ENCODE data around the gene ZBTB20.

Gene ZBTB20

DNA sequence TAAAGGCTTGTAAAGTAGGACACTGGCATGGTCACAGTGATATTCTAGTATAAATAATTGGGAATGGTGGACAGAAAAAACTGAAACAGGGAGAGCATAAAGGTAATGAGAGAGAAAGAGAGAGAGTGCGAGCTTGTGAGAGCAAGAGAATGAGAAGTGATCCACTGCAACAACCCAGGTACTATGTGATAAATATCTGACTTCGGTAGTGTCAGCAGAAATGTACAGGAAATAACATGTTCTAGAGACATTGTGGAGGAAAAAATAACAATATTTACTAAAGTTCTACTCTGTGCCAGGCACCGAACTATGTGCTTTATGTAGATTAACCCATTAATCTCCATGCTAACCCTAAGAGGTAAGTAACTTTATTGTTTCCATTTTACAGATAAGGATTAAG lies 425.9 kb downstream of the ZBTB20 start:
- no peak for FAIRE-seq
- TF ChIP-seq, protein P1, sequence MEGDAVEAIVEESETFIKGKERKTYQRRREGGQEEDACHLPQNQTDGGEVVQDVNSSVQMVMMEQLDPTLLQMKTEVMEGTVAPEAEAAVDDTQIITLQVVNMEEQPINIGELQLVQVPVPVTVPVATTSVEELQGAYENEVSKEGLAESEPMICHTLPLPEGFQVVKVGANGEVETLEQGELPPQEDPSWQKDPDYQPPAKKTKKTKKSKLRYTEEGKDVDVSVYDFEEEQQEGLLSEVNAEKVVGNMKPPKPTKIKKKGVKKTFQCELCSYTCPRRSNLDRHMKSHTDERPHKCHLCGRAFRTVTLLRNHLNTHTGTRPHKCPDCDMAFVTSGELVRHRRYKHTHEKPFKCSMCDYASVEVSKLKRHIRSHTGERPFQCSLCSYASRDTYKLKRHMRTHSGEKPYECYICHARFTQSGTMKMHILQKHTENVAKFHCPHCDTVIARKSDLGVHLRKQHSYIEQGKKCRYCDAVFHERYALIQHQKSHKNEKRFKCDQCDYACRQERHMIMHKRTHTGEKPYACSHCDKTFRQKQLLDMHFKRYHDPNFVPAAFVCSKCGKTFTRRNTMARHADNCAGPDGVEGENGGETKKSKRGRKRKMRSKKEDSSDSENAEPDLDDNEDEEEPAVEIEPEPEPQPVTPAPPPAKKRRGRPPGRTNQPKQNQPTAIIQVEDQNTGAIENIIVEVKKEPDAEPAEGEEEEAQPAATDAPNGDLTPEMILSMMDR (IDR thresholded peaks at IDR 0.05; ENCODE audit: insufficient read depth, missing control alignments), result no peak
- DNase-seq (ENCODE audit: insufficient read length, low spot score), result no peak

DNA sequence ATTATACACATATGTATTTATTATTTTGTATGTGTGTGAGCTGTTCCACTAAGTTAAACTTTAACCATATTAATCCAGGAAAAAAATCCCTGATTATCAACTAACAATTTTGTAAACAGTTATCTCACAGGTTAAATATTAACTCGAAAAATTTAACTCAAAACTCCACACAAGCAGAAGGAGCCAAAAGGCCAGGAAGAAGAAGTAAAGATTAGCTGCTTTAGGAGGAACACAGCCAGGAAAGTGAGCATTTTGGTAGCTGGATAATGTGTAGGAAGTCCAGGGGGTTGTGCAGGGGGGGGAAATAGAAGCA lies 428.2 kb downstream of the ZBTB20 start:
- TF ChIP-seq, protein P1 (IDR thresholded peaks at IDR 0.05; ENCODE audit: insufficient read depth, missing control alignments), result no peak
- no peak for FAIRE-seq
- no peak for DNase-seq (ENCODE audit: insufficient read length, low spot score)

DNA sequence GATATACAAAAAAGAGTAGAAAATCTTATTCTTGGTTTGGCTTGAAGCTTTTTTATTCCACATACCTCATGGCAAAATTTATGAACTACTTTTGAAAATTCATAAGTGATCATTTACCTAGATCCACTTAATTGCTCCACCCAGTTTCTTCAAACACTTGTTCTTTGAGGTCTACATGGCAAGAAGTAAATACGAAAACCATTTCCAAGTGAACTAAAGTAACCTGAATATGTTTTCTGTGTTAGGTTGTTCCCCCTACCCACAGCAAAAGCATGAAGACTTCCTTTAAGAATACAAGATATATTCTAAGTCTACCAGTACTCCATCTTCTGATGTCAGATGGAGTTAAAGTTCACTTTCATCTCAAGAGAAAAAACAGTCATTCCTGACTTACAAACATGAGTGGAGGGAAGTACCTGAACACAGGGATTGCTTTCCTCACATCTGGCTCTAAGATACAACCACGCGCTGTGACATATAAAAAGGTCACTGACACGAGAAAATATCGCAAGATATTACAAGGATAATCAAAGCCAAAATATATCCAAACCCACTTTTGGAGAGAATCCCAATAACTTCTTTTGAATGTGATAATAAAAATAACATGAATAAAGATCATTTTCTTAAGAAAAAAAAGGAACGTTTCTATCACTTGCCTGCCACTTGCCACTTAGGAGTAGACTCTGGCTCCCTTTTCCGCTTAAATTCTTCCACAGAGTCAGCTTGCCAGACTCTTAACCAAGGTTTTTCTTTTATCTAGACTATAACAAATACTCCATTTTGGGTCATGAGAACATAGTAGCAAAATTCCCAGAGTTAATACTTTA lies 428.8 kb downstream of the ZBTB20 start:
- FAIRE-seq (no peak), DNase-seq (ENCODE audit: insufficient read length, low spot score) (no peak)
- TF ChIP-seq, protein P1 (IDR thresholded peaks at IDR 0.05; ENCODE audit: insufficient read depth, missing control alignments), result no peak

DNA sequence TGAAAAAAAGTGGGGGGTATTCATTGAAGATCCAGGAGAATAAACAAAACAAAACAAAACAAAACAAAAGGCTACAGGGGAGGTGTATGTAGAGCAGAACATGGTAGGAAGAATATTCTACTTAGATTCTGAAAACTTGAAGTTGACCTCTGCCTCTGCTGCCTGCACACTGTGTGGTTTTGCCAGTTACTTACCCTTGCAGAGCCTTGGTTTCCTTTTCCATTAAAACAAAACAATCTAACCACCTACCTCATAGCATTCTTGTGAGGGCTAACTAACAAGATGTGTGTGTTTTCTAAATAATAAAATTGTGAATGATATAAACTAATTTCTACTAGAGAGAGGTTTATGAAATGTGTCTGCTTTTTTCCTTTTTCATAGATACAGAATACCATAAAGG lies 430.2 kb downstream of the ZBTB20 start:
- DNase-seq (ENCODE audit: insufficient read length, low spot score) (no peak), FAIRE-seq (no peak)
- TF ChIP-seq, protein P1 (IDR thresholded peaks at IDR 0.05; ENCODE audit: insufficient read depth, missing control alignments), result no peak

DNA sequence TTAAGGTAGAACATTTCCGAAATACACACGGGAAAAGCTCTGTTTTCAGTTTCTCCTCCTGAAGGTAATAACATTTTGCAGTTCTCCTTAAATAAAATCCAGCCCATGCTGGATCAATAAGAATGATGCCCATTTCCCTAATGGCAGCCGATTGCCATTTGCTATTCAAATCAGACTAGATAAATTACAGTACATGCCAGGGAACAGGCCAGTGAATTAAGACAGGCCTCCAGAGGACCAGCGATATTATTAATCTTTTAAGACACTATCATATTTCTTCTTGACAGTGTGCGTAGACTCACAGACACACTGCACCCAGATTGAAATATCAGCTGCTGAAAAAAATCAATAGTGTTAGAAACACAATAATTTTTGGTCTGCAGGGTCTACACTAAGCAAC lies 431.0 kb downstream of the ZBTB20 start:
- TF ChIP-seq, protein P1 (IDR thresholded peaks at IDR 0.05; ENCODE audit: insufficient read depth, missing control alignments), result no peak
- FAIRE-seq, result no peak

DNA sequence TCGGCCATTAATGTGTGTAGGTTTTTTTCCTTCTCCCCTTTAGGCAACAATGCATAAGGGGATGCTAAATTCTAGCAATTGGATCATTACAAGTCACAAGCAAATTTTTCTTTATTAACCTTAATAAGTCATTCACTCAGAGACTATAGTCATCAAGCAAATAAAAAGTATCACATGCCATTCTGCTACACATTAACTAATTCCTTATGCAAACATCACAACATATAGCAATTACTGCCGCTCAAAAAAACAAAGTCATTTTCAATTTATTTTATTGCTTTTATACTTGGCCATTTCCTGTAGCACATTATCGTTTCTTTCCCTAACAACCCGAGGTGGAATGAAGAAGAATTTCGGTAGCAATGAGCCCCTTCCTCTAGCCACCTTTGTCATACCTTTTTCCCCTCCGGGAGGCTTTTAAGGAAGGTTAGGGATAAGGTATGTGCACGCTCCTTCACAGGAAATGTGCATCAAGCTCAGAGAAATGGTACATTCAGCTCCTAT lies 432.1 kb downstream of the ZBTB20 start:
- TF ChIP-seq, protein P1 (IDR thresholded peaks at IDR 0.05; ENCODE audit: insufficient read depth, missing control alignments), result no peak
- DNase-seq (ENCODE audit: insufficient read length, low spot score), result no peak
- no peak for FAIRE-seq

More for the DNA sequence above, 431.0 kb downstream of the ZBTB20 start:
- no peak for DNase-seq (ENCODE audit: insufficient read length, low spot score)

DNA sequence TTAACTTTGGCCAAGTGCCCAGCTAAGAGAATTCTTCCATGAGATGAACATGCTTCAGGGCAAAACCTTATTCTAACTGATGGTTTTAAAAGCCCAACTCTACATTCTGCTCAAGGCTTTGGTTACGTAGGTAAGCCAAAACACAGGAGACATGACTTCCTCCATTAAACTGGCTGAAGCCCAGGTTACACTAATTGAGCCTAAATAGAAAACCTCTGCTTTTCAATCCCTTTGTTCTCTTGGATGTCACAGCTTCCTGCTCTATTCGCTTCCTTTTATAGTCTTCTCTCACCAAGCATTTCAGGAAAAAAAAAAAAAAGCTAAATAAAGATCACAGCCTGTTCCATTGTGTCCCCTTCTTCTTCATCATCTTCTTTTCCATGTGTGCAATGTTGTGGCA lies 432.9 kb downstream of the ZBTB20 start:
- DNase-seq (ENCODE audit: insufficient read length, low spot score) (no peak), FAIRE-seq (no peak)
- TF ChIP-seq, protein P1 (IDR thresholded peaks at IDR 0.05; ENCODE audit: insufficient read depth, missing control alignments), result no peak
